Activated CD8-positive, alpha-beta memory T cell treated with anti-CD3 and anti-CD28 coated beads for 36 hours (primary cell): ENCODE results near the gene DRAXIN. TPM values are rescaled to one million over a fixed set of nuclear protein-coding genes. Genes with fewer than 3 reads are reported as not detected.

Experiments
- CTCF ChIA-PET: fragments of 350-600 bp; sonication (Branson Sonifier 250); formaldehyde crosslinking; loops from one replicate; lab custom pipeline; 2021; ENCODE audit warnings: antibody characterized with exemption; lab: Charles Lee
- POLR2A ChIA-PET: fragments of 350-600 bp; sonication (Branson Sonifier 250); formaldehyde crosslinking; loops from one replicate; lab custom pipeline; 2021; ENCODE audit warnings: antibody characterized with exemption; lab: Charles Lee
- total RNA-seq, 2 experiments: library from RNA; stranded (reverse); gene quantifications; one replicate each; pipeline ENCODE4 v1.2.3, GENCODE V29; 2021

DRAXIN gene
- total RNA-seq, 2 experiments from 2014 or later: 0.06 to 0.08 TPM

DNA sequence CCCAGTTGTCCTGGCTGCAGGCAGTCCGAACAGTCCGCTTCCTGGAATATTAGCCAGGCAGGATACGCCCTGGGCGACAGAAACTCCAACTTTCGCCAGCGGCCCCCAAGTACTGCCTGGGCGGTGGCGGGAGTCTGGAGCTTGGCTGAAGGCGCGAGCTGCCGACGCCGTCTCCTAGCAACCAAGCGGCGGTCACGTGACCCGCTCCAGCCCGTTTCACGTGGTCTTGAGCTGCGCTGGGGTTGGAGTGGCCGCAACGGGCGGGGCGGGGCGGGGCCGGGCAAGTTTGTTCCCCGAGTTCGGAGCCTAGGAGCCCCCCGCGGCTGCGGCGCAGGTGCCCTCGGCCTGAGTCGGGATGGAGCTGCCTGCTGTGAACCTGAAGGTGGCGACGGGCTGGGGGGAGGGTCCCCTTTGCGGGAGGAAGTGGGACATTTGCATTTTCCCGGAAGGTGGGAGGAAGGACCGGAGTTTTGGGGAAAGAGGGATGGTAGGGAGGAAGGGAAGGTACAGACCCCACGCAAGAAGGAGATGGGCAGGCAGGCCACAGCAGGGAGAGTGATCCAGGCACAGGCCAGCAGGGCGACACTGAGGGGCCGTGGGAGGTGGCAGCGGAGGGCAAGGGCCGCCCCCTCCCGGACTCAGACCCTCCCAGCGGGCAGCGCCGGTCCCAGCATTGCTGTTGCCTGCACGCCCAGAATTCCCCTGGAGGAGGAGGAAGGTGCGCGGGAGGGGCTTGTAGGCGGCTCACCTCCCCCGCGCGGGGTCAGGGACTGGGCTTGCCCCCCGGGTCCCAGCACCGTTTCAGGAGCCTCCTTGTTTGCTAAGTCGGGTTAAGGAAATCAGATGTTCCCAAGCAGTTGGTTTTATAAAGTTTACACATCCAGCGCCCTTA lies 44.6 kb downstream of the DRAXIN start, which contains the start of gene AGTRAP:
TSS of gene AGTRAP (plus strand) at position 283 of the 892 bp plus-strand sequence. CDS start at position 356, 73 bp downstream.
- CTCF ChIA-PET: interaction anchor here (0.6 to 2.5 kb wide), 8 partner anchors 9 to 91 kb away, joined by 3 to 13 read pairs (median 3); no protein-coding TSS in a partner anchor
- POLR2A ChIA-PET: interaction anchor here (0.9 to 1.7 kb wide), 2 partner anchors 17 to 173 kb away, joined by 3 to 4 read pairs; no protein-coding TSS in a partner anchor

DNA sequence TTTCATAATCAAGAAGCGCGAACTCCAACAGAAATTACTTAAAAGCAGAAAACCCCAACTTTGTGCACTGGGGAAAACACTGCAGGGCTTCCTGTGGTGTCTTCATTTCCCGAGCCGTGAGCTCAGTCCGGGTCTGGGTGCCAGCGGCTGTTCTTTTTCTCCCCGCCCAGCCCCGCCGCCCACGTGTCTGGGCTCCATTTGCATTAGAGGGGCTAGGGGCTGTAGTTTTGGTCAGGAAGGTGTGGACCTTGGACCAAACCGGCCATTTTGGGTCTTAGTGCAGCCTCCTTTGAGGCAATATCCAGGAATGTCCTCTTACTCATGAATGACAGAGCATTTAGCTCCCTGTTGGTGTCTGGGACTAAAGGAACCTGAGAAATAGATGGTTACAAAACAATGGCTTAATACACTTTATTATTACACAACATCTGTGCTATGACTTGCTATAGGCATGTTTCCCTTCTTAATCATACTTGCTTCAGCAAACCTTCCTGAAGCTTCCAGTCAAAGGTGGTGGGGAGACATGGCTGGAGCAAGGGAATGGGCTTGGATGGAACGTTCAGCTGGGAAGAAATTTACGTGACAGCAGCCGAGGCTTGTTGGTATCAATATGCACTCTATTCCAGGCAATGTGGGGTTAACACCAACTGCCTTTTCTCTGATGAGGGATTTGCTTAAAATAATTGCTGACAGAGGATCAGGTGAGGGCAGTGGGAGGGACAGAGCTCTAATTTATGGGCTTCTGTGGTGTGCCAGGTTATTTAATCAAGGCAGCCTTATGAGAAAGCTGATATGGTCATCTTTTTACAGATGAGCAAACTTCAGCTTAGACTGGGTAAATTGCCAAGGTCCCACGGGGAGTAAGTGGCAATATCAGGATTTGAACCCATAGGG lies 45.5 kb downstream of the DRAXIN start:
- ChIA-PET POLR2A (interaction anchor here (0.6 to 1.7 kb wide), 2 partner anchors 68 to 172 kb away, joined by 3 to 4 read pairs; no protein-coding TSS in a partner anchor), CTCF (interaction anchor here (0.8 to 1.3 kb wide), 3 partner anchors 17 to 91 kb away, joined by 3 to 4 read pairs (median 3); no protein-coding TSS in a partner anchor)

DNA sequence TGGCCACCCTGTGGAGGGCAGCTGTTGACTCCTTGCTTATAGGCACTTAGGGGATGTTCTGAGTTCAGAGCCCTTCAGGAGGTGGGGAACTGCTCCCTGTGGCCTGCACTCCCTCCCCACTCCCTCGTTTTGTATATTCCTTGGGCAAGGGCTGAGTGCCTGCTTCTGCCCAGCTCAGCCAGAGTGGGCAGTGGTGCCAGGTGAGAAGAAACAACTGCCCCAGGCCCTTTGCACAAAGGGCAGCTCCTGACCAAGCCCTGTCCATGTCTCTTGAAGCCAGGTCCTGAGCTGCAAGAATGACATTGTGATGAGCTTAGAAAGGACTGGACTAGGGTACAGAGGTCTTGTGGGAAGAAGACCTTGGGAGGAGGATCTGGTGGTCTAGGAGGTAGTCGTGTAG lies 46.6 kb downstream of the DRAXIN start:
- ChIA-PET POLR2A (no interaction called here), CTCF (no interaction called here)

DNA sequence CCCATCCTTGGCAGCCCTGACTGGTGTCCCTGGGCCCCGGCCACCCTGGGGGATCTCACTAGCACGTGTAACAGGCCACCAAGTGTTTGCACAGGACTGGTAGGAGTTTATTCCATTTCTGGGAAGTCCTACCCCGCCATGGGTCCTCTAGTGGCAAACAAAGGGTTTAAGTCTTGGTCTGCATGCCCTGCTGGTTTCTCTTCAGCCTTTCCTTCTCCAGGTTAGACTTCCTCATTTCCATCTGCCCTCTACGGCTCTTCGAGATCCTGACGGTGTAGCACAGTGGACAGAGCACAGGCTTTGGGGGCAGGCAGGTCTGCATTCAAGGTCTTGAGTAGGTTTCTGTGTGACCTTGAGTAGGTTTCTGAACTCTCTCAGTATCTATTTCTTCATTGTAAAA lies 47.3 kb downstream of the DRAXIN start:
- CTCF ChIA-PET: no interaction called here
- POLR2A ChIA-PET: no interaction called here

DNA sequence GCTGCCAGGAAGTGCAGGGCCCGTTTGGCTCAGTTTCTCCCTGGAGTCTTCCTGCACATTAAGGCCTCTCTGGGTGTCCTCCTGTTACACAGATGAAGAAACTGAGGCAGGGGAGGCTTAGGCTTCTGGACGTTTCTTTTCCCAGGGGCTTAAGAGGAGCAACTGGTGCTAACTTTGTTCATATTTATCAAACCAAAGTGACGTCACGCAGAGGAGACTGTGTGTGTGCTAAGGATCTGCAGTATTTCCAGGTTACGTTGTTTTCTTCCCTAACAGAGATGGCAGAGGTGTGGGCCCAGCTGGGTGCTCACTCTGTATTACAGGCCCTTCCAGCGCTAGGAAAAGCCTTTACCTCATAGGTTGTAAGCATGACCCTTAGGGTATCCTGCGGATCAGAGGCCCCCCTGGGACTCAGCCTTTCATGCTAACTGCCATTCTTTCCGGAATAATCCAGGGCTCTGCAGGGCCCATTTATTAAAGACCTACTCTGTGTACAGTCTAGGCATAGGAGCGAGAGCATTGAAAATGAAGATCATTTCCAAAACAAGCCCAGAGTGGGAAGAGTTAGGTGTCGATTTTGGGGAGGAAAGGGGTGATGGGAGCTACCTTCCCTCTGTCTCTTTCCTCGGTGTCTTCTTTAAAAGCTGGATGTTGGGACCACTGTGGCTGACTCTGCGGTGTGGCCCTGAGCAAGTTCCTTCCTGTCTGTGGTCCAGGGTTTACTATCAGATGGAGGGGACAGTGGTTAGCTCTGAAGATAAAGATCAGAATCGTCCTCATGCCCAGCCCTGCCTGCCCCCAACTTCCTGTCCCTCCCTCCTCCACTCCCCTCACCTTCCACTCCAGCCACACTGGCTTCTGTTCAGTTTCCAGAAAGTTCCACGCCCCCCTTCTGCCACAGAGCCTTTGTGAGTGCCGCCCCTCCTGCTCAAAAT lies 49.0 kb downstream of the DRAXIN start:
- ChIA-PET CTCF (interaction anchor here (1.4 to 1.5 kb wide), 2 partner anchors 21 to 98 kb away, joined by 3 to 4 read pairs; no protein-coding TSS in a partner anchor), POLR2A (interaction anchor here (0.8 kb wide), 1 partner anchor 167 kb away, joined by 3 read pairs; no protein-coding TSS in a partner anchor)

DNA sequence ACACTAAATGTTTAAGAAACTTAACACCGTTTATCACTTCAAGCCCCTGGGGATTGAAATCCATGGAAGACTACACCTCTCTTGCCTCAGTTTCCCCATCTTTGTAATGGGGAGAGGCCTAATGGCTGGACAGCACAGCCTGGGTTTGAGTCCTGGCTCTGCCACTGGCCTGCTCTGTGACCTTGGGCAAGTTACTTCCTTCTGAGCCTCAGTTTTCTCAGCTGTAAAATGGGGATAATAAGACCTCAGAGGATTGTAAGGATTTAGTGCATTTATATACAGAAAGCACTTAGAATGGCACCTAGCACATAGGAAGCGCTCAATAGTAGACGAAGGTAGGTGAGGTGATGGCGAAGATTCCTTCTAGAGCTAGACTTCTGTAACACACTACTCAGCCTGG lies 50.0 kb downstream of the DRAXIN start:
- ChIA-PET CTCF (interaction anchor here (1.5 kb wide), 1 partner anchor 97 kb away, joined by 4 read pairs; no protein-coding TSS in a partner anchor), POLR2A (no interaction called here)

DNA sequence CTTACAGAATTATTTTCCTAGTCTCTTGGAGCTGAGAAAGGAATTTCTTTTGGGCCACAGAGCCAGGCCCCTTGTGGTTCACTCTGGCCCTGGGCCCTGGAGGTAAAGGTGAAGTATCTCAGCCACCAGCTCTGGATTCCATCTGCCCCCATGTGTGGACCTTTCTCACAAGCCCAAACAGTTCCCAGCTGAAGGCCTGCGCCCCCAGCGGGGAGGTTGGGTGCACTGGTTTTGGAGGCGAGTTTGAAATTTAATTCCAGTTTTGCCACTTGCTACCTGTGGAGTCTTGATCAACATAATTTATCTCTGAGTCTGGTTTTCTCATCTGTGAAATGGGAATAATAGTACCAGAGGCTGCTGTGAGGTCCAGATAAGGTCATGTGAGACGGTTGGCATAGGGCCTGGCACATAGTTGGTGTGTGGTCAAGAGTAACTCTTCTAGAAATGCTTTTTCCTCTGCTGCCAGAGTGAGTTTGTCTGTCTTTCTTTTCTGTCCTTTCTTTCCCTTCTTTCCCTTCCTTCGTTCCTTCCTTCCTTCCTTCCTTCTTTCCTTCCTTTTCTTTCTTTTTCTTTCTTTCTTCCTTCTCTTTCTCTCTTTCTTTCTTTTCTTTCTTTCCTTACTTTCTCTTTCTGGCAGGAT lies 50.5 kb downstream of the DRAXIN start:
- ChIA-PET POLR2A (no interaction called here), CTCF (no interaction called here)

DNA sequence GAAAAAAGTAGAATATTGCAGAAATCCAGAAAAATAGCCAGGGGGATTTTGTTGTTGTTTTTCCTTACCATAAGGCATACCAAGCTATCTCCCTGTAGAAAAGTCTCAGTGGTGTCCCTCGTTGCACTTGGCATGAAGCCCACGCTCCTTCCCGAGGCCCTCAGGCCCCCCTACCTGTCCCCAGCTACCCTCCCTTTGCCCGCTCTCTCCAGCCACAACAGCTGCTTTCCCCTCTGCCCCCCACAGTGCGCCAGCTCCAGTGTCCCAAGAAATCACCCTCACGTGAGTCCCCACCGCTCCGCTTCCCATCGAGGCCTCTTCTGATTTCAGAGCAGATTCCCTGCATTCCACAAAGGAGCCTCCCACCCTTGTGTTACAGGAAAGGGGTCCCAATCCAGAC lies 52.8 kb downstream of the DRAXIN start:
- POLR2A ChIA-PET: no interaction called here
- CTCF ChIA-PET: interaction anchor here (1.4 kb wide), 1 partner anchor 23 kb away, joined by 4 read pairs; no protein-coding TSS in a partner anchor

DNA sequence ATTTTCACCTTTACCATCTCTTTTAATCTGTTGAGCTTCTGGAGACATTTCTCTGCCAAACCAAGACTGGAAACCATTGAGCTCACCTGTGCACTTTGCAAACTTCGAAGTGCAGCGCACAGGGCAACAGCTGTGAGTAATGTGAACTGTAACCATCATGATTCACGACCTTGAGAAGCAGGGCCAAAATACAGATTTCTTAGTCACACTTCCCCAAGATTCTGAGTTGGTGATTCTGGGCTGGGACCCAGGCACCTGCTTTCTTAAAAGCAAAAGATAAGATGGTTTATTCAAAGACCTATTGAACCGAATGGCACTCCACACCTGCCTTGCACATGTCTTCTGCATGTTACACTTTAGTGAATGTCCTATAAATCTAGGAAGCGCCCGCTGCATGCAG lies 54.6 kb downstream of the DRAXIN start:
- ChIA-PET CTCF (no interaction called here), POLR2A (no interaction called here)

DNA sequence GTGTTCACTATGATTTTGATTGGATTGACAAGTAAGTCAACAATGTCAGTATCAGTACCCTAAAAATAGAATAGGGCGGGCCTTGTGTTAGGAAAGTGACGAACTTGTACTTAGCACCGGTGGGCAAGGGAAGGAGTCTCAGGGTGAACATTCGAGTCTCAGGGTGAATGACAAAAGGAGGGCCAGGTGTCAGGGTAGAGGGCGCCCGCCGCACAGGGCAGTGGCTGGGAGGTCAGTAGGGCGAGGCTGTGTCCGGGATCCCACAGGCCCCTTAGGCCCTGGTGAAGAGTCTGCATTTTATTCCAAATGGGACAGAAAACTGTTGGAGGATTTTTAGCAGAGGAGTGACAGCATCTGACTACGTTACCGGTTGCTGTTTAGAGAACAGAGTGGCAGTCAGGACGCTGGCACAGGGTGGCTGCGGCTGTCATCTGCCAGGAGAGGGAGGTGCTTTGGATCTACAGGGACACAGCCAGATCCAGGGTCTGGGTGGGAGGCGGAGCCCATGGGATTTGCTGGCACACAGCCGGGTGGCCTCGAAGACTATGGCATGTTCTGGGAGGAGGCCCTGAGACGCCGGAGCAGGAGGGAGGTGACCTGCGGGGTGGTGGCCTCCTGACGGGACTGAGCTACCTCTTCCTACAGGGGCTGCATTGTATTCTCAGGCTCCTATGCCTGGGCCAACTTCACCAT lies 55.4 kb downstream of the DRAXIN start:
- POLR2A ChIA-PET: no interaction called here
- CTCF ChIA-PET: no interaction called here

DNA sequence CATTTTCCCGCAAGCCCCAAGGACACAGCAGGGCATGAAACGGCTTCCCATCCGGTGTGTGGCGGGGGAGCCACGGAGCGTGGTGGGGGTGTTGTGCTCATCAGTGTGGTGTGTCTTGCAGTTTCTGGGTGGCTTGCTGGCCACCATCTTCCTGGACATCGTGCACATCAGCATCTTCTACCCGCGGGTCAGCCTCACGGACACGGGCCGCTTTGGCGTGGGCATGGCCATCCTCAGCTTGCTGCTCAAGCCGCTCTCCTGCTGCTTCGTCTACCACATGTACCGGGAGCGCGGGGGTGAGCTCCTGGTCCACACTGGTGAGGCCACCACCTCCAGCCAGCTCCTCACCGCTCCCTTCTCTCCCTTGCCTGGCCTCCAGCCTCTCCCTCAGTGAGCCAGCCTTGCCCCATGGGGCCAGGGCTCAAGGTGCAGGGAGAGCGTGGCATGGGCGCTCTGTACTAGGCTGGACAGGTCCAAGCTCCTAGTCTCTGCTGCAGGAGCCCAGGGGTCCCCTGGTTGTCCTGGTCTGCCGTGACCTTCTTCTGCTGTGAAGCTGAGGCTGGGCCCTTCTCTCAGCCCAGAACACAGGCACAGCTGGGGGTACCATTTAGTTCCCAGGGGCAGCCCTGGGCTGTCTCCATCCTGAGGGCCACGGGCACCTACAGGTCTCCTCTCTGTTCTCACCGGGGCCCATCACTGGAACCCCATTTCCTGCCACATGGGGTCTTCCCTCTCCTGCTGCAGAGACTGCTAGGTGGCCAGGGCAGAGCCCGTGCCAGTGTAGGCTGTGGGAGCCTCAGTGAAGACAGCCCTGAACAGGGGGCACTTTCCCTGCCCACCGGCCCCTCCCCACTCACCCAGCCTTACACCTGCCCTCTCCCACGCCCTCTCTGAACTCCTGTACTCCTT lies 57.0 kb downstream of the DRAXIN start:
- POLR2A ChIA-PET: no interaction called here
- CTCF ChIA-PET: no interaction called here

DNA sequence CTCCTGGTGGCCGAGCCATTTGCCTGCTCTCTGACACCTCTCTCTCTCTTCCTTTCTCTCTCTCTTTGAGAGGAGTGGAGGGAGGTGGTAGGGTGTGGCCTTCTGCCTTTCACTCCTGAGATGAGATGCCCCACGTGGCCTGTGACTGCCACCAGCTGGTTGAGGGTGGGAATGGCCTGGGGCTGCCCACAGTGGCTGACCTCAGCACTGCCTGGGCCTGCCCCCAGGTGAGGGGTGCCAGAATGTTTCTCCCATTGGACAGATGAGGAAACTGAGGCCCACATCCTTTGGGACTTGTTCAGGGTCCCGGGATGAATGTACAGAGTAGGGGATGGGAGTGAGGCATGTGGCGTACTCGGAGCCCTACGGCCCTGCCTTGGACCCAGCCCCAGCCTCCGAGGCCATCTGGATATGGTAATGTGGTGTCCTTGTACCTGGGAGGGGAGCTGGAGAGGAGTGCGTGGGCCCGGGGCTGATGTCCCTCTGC lies 57.7 kb downstream of the DRAXIN start:
- ChIA-PET POLR2A (no interaction called here), CTCF (interaction anchor here (1.4 kb wide), 1 partner anchor 33 kb away, joined by 4 read pairs; no protein-coding TSS in a partner anchor)

DNA sequence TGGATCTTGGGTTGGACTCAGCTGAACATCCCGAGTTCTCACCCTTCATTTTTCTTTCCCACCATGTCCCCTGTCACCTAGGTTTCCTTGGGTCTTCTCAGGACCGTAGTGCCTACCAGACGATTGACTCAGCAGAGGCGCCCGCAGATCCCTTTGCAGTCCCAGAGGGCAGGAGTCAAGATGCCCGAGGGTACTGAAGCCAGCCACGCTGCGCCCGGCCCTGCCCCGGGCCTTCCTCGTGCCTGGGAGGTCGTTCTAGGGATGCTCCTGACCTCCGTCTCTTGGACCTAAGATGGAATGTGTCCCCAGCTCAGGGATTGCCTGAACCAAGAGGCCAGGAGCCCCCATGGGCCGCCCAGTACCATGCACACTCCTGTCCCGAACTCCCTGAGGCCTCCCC lies 58.5 kb downstream of the DRAXIN start:
- POLR2A ChIA-PET: no interaction called here
- CTCF ChIA-PET: interaction anchor here (1.4 kb wide), 1 partner anchor 32 kb away, joined by 4 read pairs; no protein-coding TSS in a partner anchor

DNA sequence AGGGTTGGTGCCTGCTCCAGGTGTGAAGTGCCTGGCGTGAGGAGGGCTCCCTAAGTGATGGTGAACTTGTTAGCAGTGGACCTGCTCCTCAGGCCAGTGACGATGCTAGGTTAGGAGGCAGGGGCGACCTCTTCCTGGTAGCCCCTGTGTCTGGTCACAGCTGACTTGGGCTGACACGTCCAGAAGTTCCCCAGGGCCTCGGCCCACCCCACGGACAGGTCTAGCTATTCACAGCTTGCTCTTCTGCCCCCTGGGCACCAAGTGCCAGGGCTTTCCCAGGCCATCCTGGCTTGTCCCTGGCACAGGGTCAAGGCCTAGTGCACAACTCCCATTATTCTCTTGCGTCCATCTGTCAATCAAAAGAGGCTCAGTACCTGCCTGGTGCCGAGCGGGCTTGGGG lies 59.6 kb downstream of the DRAXIN start:
- CTCF ChIA-PET: no interaction called here
- POLR2A ChIA-PET: no interaction called here

DNA sequence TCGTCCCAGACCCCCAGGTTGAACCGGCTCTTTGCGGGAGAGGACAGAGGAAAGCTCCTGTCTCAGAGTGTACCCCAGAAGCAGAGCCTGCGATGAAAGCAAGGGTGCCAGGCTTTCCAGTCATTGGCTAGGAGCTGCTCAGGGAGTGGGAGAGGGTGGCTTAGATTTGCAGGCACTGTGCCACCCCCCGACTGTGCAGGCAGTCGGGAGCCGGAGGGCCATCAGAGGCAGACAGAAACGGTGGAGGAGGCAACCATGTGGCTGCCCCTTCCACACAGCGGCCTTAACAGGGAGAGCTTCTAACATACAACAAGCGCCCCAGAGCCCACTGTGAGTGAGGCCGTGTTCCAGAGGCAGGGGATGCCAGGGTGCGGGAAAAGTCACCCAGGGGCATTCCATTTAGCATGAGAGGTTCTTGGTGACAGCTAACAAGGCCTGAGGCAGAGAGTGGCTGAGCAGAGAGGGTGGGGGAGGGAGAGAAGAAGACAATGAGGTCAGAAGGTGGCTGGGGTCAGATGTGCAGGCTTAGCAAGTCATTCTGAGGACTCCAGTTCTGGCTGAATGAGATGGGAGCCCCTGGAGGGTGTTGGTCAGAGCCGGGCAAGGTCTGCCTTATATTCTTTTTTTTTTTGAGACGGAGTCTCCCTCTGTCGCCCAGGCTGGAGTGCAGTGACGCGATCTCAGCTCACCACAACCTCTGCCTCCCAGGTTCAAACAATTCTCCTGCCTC lies 61.0 kb downstream of the DRAXIN start:
- POLR2A ChIA-PET: no interaction called here
- CTCF ChIA-PET: no interaction called here
